Inflammatory macrophage treated with lipopolysaccharide for 1 hour (primary cell): Measurements from ENCODE around the gene POLR2E.
"Not testable (repeated sequence)": the region's sequence is repeated elsewhere in the genome, so short reads cannot be mapped to it uniquely, and the experiment has no call there.

ENCODE experiments used
- DNase-seq, 2 donors: peaks; one replicate each; pipeline ENCODE4 v3.0.0-alpha.2; 2020 to 2022

Gene POLR2E

DNA sequence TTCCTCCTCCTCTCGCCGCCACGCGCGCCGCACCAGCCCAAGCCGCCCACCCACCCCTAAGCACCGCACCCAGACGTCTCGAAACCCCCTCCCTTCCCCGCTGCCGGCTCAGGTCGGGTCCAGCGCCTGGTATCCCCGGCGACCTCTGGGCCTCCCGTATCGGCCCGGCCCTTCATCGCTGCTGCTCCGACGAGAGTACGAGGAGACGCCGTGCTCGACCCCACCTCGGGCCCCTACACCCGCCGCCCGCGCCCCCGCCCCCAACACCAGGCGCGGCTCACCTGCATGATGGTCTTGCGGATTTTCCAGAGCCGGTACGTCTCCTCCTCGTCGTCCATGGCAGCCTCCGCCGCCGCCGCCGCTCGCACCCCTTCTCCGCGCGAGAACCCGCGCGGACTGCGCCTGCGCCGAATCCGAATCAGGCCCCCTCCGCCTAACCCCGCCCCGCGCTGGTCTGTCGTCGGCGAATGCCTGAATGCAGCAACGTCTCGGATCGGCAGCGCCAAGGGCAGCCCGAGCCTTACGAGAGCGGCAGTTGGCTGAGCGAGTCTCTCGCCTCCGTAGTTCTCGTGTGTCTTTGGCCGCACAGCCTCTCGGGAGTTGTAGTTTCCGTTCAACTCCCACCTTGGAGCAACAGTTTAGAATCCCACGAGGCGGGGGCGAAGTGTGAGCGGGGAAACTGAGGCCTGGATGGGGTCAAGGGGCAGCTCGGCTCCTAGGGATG is at the start of gene POLR2E:
Gene POLR2E (minus strand): TSS at position 398 of the 724 bp plus-strand sequence. CDS start 60 bp downstream, at position 338.
- peak; percentile 95 to 99 for DNase-seq

DNA sequence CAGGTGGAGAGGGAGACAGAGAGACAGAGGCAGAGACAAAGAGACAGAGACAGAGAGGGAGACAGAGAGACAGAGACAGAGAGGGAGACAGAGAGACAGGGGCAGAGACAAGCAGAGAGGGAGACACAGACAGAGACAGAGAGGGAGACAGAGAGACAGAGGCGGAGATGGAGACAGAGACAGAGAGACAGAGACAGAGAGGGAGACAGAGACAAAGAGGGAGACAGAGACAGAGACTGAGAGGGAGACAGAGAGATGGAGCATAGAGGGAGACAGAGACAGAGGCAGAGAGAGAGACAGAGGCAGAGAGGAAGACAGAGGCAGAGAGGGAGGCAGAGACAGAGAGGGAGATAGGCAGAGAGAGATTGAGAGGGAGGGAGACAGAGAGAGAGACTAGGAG is 49.6 kb upstream of the POLR2E start:
- no peak for DNase-seq

DNA sequence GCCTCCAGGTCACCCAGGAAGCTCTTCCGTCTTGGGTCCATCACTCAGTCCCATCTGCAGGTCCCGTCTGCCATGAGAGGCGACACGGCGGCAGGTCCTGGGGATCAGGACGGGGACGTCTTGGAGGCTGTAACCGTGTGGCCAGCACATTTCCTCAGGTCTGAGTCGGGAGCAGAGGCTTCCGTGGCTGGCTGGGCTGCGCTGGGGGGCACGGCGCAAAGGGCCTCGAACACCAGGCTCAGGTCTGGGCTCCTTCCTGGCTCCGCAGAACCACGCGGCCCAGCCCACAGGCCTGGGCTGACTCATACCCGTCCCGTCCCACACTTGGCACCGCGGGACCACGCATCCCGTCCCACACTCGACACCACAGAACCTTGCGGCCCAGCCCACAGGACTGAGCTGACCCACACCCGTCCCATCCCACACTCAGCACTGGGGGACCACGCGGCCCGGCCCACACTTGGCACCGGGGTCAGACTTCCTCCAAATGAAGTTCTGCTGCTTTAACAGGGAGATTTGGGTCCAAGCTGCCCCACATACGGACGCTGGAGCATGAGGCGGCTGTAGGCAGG is 48.7 kb upstream of the POLR2E start:
- DNase-seq = no peak

DNA sequence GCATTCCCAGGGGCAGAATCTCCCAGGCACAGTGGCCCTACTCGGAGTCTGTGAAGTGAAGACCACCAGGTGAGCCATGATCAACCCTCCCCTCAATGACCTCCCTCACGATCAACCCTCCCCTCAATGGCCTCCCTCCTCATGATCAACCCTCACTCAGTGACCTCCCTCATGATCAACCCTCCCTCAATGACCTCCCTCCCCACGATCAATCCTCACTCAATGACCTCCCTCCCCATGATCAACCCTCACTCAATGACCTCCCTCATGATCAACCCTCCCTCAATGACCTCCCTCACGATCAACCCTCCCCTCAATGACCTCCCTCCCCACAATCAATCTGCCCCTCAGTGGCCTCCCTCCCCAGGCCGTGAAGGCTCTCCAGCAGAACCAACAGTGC is 46.8 kb upstream of the POLR2E start:
- no peak for DNase-seq

DNA sequence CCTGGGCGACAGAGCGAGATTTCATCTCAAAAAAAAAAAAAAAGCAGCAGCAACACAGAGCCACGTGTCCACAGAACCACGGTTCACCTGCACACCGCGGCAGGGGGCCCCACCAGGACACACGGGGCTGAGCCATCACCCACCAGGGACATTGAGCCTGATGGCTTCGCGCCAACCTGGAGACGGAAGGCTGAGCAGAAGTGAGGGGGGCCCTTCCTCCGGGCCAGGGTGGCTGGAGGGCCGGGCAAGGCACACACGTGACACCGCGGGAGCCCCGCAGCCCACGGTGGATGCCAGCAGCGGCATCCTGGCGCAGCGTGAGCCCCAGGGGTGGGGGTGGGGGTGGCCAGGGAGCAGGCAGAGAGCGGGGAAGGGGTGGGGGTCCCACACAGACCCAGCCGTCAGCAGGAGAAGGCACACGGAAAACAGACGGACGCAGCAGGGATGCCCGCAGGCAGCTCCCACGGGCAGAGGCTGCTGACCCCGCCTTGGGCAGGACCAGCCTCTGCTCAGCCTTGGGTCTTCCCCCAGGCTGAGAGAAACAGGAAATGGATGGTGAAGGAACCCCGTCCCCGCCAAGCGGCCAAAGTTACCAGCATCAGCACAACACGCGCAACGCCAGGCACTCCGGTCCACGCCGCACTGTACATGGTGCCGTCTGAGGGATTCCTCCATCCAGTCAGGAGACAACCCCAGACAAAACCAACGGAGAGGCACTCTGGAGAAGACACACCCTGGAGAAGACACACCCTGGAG is 45.3 kb upstream of the POLR2E start:
- no peak for DNase-seq

DNA sequence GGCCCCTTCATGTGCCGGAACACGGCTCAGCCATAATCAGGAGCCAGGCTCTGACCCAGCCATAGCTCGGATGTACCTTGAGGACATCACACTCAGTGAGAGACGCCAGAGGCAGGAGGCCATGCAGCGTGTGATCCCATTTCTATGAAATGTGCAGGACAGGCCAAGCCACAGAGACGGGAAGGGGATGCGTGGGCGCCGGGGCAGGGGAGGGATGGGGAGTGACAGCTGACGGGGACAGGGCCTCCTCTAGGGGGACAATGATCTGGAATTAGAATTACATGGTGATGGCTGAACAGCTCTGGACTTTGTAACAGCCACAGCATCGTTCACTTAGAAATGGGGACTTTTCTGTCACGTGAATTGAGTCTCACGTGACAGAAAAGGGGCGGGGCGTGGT is 44.0 kb upstream of the POLR2E start:
- DNase-seq = no peak

DNA sequence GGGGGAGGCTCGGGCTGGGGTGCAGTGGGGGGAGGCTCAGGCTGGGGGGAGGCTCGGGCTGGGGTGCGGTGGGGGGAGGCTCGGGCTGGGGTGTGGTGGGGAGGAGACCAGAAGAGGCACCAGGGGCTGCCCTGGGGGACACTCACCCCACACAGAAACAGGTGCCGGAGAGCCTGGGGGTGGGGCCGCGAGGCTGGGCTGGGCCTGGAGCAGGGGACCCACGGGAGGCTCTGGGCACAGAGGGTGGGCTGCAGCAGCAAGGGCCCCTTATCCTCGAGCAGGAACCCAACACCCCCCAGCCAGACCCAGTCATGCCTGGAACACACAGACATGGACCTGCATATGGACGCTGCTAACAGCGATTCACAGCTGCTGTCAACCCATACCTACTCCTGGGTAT is 42.9 kb upstream of the POLR2E start:
- DNase-seq = no peak

DNA sequence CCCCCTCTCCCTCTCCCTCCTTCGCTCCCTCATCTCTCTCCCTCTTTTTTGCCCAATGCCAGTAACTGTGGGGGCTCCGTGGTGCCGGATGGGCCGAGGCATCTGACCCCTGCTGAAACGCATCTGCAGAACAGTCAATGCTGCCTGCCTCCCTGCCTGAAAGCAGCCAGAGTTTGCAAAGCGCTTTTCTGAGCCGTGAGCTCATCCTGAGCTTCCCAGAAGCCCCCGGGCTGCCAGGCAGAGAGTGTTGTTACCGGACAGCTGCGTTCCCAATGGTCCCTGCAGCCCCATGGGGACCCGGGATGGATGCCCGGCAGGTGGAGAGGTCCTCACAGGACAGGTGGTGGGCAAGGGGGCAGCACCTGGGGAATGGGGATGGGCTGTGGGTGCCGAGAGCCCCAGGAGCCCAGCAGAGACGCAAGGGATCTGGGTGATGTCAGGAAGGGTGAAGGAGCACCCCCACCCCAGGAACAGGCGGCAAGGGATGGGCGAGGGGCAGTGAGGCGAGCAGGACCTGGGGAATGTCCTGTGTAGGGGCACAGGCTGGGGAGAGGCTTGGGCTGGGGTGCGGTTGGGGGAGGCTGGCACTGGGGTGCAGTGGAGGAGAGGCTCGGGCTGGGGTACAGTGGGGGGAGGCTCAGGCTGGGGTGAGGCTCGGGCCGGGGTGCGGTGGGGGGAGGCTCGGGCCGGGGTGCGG is 41.6 kb upstream of the POLR2E start:
- DNase-seq = no peak

DNA sequence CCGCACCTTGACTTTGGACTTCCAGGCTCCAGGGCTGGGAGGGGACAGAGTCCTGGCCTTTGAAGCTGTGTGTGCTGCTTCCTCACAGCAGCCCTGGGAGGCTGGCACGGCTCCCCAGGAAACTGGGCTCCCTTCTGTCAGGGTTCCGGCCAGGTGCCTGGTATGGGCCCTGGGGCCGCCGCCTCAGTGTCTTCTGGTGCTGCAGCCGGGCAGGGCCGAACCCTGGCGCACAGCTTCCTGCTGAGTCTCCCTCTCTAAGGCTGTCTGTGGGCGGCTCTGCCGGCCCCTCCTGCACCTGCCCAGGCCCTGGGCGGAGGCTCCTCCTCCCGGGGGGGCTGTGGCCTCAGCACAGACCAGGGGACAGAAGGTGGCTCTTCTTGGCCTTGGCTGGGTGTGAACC is 41.0 kb upstream of the POLR2E start:
- no peak for DNase-seq

DNA sequence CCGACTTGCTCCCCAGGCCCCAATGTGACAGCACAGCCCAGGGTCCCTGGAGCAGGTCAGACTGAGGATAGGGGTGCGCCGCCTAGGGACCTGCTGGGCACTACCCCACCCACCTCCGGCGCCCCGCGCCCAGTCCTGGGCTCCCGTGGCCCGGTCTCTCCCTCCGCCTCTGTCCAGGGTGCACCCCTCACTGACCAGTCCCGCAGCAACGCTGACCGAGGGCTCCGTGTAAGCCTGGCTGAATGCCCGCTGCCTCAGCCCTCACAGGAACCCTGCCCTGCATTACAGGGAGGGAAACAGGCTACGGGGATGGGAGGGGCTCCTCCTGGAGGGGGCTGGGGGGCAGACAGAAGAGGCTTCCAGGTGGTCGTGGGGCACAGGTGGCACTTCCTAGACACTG is 40.3 kb upstream of the POLR2E start:
- no peak for DNase-seq

DNA sequence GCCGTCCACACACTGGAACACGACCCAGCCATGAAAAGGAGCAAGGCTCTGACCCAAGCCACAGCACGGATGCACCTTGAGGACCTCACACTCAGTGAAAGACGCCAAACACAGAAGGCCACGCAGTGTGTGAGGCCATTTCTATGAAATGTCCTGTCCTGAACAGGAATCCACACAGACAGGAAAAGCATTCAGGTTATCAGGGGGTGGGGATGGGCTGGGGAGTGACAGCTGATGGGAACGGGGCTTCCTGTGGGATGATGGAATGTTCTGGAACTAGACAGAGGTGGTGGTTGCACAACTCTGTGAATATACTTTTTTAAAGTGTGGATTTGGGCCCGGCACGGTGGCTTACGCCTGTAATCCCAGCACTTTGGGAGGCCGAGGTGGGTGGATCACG is 39.3 kb upstream of the POLR2E start:
- no peak for DNase-seq

DNA sequence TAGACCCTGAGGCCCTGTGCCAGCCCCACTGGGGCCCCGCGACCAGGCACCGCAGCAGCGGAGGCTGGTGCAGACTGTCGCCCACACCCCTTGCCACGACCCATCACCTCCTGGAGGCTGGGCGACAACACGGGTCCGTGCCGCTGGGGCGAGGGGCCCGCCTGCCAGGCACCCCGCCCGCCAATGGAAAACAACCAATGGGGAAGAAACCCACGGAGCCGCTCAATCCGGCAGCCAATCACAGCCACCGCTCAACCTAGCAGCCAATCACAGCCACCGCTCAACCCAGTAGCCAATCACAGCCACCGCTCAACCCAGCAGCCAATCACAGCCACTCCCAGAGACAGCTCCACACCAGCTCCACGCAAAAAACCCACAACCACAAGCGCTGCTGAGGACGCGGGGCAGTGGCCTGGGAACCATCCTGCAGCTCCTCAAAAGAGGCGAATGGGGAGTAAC is 38.3 kb upstream of the POLR2E start:
- peak in 1 of 2 donors; percentile 36 for DNase-seq

DNA sequence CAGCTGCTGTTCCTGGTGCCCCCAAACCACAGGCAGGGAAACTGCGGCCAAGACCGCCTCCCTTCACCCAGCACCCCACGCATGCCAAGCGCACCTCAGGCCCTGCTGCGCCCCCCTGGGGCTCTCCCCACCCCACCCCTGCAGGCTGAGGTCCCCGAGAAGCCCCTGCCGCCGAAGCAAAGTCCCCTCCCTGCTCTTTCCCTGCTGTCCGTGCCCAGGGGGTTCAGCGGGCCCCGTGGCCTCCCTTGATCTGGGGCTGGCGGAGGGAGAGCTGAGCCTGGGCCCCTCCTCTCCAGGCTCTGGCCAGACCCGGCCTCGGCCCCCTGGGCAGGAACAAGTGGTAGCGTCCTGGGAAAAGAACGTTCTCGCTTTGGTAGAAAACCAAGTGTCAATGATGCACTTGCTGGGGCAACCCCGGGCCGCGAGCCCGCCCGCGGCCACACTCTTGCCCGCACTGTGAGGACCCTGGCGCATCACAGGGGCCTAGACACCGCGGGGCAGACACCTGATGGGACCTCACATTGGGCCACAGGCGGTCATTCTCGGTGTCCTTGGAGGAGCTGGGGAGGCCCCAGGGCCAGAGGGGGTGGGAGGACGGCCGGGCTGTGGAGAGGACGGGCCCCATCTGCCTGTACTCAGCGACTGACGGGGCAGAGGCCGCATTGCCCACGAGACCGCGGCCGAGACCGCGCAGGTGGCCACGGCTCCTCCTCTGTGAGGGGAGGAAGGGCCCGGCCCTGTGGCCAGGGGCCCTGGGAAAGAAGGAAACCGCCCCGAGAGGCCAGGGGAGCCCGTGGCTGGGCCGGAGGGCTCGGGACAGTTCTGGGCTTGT is 37.6 kb upstream of the POLR2E start:
- peak in 1 of 2 donors; percentile 20 for DNase-seq

DNA sequence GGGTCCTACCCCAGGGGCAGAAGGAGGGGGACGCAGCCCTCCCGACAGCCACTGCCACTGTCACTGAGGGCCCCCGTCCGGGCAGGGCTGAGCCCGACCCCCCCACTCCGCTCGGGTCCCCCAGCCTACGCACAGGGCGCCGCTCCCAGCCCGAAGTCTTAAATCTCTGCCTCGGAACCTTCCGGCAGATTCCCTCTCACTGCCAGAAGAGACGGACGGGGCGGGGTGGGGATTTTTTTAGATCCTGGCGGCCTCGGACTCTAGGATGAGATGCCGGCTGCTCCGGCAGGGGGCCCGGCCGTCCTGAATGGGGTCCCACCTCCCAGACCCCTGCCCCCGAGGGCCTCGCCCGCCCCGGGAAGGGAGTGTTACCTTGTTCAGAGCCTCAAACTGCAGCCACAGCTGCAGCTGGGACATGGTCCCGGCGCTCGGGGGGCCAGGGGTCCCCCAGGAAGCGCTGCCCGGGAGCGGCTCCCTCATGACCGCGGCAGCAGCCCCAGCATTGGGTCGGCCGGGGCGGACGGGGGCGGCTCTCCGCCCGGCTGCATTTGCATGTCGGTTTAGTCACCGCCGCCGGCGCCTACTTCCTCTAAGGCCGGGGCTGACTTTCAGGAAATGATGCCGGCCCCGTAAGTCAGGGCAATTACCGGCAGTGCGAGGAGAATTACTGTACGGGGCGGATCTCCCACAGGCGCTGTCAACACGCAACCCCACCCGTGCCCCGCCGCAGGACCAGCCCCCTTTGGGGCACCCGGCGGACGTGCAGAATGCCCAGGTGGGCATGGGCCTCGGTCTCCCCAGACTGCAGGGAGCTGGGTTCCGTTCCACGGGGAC is 36.8 kb upstream of the POLR2E start:
- peak; percentile 93 to 95 for DNase-seq

DNA sequence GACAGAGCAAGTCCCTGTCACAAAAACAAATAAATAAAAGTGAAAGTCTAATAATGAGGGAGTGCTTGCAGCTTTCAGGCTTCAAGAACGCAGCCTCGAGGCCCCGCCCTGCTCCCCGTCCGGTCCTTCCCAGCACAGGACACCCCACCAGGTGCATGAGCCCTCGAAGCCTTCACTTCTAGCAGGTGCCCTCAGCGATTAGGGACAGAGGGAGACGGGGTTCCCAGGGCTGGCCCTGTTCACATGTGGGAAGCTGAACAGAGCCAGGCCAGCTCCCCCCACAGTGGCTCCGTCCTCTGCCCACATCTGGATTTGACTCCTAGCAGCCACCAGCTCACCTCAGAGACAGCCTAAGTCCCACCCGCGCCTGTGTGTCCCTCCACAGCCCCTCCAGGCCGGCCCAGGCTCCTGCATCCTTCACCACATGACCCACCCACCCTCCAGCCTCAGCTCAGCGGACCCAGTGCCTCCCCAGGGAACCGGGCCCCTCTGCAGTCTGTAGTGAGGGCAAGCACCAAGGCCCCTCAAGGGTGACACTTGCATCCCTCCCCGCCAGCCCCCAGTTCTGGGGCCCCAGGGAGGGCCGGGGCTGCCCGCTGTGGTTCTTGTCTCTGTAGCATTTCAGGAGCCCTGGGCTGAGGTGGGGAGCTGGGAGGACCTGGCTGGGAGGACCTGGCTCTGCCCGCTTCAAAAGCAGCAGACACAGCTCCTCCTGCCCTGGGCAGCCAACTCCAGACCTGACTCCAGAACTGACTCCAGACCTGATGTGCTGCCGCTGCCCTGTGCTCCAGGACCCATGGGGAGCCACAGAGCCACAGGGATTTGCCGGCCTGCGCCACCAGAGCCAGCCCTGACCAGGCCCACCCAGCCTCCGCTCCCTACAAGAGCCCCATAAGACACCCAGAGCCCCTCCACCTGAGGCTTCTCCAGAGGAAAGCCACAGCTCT is 35.9 kb upstream of the POLR2E start:
- no peak for DNase-seq

DNA sequence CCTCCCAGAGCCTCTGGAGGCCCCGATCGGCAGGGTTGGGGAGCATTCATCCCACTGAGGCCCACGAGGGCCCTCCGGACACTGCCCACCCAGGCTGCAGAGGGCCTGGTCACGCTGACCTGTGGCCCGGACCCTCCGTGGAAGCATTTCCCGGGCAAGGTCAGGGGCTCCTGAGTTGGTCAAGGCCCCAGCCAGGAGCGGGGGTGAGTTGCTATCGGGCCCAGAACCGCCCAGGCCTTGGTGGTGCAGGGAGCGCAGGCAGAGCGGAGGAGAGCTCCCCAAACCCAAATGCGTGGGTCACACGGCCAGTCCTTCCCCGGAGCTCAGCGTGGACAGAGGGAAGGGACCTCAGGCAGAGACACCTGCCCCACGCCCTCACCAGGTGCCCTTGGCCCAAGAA is 34.4 kb upstream of the POLR2E start:
- no peak for DNase-seq

DNA sequence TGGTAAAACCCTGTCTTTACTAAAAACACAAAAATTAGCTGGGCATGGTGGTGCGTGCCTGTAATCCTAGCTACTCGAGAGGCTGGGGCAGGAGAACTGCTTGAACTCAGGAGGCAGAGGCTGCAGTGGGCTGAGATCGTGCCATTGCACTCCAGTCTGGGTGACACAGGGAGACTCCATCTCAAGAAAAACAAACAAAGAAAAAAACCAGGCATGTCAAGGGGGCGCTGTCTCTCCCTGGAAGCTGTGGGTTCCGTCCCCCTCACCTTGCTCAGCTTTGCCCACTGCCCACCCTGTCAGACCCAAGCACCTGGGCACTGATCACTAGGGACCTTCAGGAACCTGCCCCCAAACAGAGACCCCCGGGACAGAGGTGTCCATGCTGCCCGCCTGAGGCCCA is 33.9 kb upstream of the POLR2E start:
- DNase-seq = not testable (repeated sequence)

DNA sequence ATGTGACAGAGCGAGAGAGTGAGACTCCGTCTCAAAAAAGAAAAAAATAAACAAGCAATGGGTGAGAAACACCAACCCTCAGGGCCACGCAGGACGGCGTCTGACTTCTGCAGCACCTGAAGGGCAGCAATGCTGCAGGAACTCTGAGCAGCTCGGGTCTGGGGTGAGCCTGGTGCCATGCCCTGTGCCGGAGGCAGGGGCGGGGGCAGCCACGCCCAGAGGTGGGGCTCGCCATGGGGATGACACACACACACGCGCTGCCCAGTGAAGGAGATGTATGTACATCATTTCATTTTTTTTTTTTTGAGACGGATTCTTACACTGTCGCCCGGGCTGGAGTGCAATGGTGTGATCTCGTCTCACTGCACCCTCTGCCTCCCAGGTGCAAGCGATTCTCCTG is 32.9 kb upstream of the POLR2E start:
- no peak for DNase-seq

DNA sequence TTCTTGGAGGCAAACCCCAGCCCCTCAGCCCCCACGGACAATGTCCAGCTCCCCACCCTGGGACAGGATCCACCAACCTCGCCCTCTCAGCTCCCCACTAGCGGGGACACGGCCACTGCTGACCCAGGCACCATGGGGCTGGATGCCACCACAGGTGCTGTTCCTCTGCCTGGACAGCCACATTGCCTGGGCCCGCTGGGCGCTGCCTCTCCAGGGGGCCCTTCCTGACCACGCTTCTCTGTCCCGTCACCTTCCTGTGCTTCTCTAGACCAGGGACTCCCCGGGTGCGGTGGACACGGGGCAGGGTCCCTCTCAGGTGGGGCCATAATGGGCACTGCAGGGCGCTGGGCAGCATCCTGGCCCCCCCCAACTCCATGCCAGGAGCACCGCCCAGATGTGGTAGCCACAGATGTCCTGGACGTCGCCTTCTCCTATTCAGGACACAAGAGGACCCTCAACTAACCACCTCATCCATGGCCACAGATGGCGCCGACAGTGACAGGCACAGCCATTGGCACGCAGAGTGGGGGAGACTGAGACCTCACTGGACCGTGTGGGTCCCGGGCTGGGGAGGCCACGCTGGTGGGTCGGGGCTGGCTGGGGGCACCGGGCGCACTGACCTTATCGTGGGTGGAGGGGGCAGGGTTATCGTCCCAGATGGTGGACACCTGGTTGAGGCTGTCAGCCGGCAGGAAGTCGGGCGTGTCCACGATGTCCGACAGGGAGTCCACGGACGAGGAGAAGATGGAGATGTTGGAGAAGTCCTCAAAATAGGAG is 32.0 kb upstream of the POLR2E start:
- no peak for DNase-seq
